ENCODE measurements around the gene SLC4A1.

SLC4A1 gene

GRCh38 chr17:44308320-44308818 is 40.4 kb upstream of the SLC4A1 start, which contains the start of gene RUNDC3A:
RUNDC3A (plus strand) TSS chr17:44308601; CDS start chr17:44308833, 232 bp downstream.
- Mint-ChIP-seq H3K36me3 (no peaks in the 10 kb centered on the region), H3K27me3 (peaks cover 24% of the 10 kb centered on the region), H3K27ac (no peak within 1 kb of the TSS), H3K4me3 (peak within 1 kb of the TSS; percentile 61), H3K9me3 (no peaks in the 10 kb centered on the region), H3K4me1 (peaks cover 19% of the 10 kb centered on the region)
- DNase-seq (ENCODE audit: low spot score in 2 of 2) (peak; percentile 84 to 87), ATAC-seq (ENCODE audit: low read depth) (peak; percentile 88)

GRCh38 chr17:44307387-44308186 is 39.7 kb upstream of the SLC4A1 start:
- Mint-ChIP-seq H3K4me1 (peaks cover 19% of the 10 kb centered on the region), H3K4me3 (peak overlapping the region; percentile 46), H3K9me3 (no peaks in the 10 kb centered on the region), H3K27ac (no peak overlapping the region), H3K36me3 (no peaks in the 10 kb centered on the region), H3K27me3 (peaks cover 22% of the 10 kb centered on the region)
- ATAC-seq (ENCODE audit: low read depth) (peak; percentile 12), DNase-seq (ENCODE audit: low spot score in 2 of 2) (no peak)

- Mint-ChIP-seq H3K27ac (no peak overlapping the region), H3K9me3 (no peaks in the 10 kb centered on the region), H3K4me1 (peaks cover 10% of the 10 kb centered on the region), H3K36me3 (peaks cover 1% of the 10 kb centered on the region), H3K27me3 (peaks cover 21% of the 10 kb centered on the region), H3K4me3 (no peak overlapping the region)
- ATAC-seq (ENCODE audit: low read depth) (no peak), DNase-seq (ENCODE audit: low spot score in 2 of 2) (no peak)
Measured at GRCh38 chr17:44304651-44305050, 36.7 kb upstream of the SLC4A1 start.

DNA sequence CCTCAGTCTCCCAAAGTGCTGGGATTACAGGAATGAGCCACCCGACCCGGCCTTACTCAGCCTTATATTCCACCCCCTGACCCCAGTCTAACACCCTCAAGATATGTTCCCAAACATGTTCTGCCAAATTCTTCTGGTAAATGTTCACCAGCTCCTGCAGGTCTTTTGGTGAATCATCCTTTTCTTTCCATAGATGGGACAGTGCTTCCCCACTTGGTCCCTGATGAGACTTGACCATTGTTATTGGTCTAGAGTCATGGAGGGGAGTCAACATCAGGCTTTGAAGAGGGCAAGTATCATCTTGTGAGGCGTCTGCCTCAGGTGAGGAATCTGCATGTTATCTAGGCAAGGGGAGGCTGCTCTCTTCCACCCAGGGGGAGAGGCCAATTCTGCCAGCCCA is 30.0 kb upstream of the SLC4A1 start:
- H3K4me1 Mint-ChIP-seq = no peaks in the 10 kb centered on the region

GRCh38 chr17:44293509-44294226 is 25.7 kb upstream of the SLC4A1 start:
- Mint-ChIP-seq H3K36me3 (no peaks in the 10 kb centered on the region), H3K9me3 (no peaks in the 10 kb centered on the region), H3K4me1 (no peaks in the 10 kb centered on the region), H3K27me3 (peaks cover 11% of the 10 kb centered on the region), H3K27ac (no peak overlapping the region), H3K4me3 (no peak overlapping the region)
- ATAC-seq (ENCODE audit: low read depth) (peak; percentile 63), DNase-seq (ENCODE audit: low spot score in 2 of 2) (no peak)

More for the DNA sequence above, 30.0 kb upstream of the SLC4A1 start:
- H3K4me3 Mint-ChIP-seq = no peak overlapping the region
- peaks cover 13% of the 10 kb centered on the region for H3K27me3 Mint-ChIP-seq
- no peak for DNase-seq (ENCODE audit: low spot score in 2 of 2)
- no peaks in the 10 kb centered on the region for H3K9me3 Mint-ChIP-seq
- no peak for ATAC-seq (ENCODE audit: low read depth)
- H3K36me3 Mint-ChIP-seq = peaks cover 1% of the 10 kb centered on the region
- H3K27ac Mint-ChIP-seq = no peak overlapping the region

- DNase-seq (ENCODE audit: low spot score in 2 of 2) (no peak), ATAC-seq (ENCODE audit: low read depth) (no peak)
- peaks cover 3% of the 10 kb centered on the region for H3K4me1 Mint-ChIP-seq
- no peaks in the 10 kb centered on the region for H3K9me3 Mint-ChIP-seq
- no peak overlapping the region for H3K4me3 Mint-ChIP-seq
- peaks cover 12% of the 10 kb centered on the region for H3K27me3 Mint-ChIP-seq
- H3K27ac Mint-ChIP-seq = no peak overlapping the region
- H3K36me3 Mint-ChIP-seq = no peaks in the 10 kb centered on the region
Measured at GRCh38 chr17:44287651-44288050, 19.7 kb upstream of the SLC4A1 start.

GRCh38 chr17:44284024-44284400 is 16.1 kb upstream of the SLC4A1 start:
- Mint-ChIP-seq H3K36me3 (no peaks in the 10 kb centered on the region), H3K4me1 (peaks cover 14% of the 10 kb centered on the region), H3K9me3 (no peaks in the 10 kb centered on the region), H3K27me3 (peaks cover 9% of the 10 kb centered on the region), H3K27ac (no peak overlapping the region), H3K4me3 (no peak overlapping the region)
- no peak for ATAC-seq (ENCODE audit: low read depth)
- no peak for DNase-seq (ENCODE audit: low spot score in 2 of 2)

DNA sequence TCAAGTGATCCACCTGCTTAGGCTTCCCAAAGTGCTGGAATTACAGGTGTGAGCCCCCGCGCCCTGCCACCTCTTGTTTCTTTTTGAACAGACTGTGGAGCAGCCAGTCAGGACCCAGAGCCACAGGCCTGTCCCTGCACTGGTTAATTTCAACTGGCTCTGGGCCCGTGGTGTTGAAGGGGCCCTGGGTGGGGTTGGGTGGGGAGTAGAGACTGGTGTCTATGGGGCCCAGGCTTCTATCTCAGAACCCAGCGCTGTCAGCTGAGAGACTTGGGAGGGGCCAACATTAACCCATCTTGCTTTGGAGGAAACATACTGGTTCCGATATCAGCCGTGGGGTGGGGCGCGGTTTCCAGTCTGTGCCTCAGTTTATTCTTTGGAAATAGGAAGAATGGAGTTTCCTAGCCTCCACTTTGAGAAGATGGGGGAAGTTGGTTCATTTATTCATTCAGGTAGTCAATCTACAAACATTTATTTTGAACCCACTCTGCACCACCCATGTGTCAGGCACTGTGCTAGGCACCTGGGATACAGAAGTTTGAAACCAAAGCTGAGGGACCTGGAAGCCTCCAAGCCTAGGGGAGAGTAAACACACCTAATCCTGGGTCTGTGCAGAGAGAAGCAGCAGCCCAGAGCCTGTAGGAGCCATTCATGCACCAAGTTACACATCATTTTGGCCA is 15.5 kb upstream of the SLC4A1 start:
- no peak for ATAC-seq (ENCODE audit: low read depth)
- Mint-ChIP-seq H3K27ac (no peak overlapping the region), H3K36me3 (no peaks in the 10 kb centered on the region), H3K9me3 (no peaks in the 10 kb centered on the region), H3K4me1 (peaks cover 13% of the 10 kb centered on the region), H3K4me3 (no peak overlapping the region), H3K27me3 (peaks cover 7% of the 10 kb centered on the region)
- DNase-seq (ENCODE audit: low spot score in 2 of 2) = no peak

GRCh38 chr17:44282264-44282663 is 14.3 kb upstream of the SLC4A1 start:
- Mint-ChIP-seq H3K9me3 (no peaks in the 10 kb centered on the region), H3K36me3 (no peaks in the 10 kb centered on the region), H3K4me1 (peaks cover 11% of the 10 kb centered on the region), H3K27me3 (peaks cover 2% of the 10 kb centered on the region), H3K4me3 (no peak overlapping the region), H3K27ac (no peak overlapping the region)
- DNase-seq (ENCODE audit: low spot score in 2 of 2) (no peak), ATAC-seq (ENCODE audit: low read depth) (no peak)

- ATAC-seq (ENCODE audit: low read depth) = no peak
- peaks cover 2% of the 10 kb centered on the region for H3K27me3 Mint-ChIP-seq
- no peak for DNase-seq (ENCODE audit: low spot score in 2 of 2)
- H3K36me3 Mint-ChIP-seq = no peaks in the 10 kb centered on the region
- H3K27ac Mint-ChIP-seq = no peak overlapping the region
- no peaks in the 10 kb centered on the region for H3K9me3 Mint-ChIP-seq
- H3K4me1 Mint-ChIP-seq = peaks cover 11% of the 10 kb centered on the region
- no peak overlapping the region for H3K4me3 Mint-ChIP-seq
Measured at GRCh38 chr17:44281570-44281969, 13.6 kb upstream of the SLC4A1 start.

GRCh38 chr17:44280392-44280937 is 12.5 kb upstream of the SLC4A1 start:
- Mint-ChIP-seq H3K4me1 (peaks cover 11% of the 10 kb centered on the region), H3K4me3 (no peak overlapping the region), H3K27me3 (peaks cover 2% of the 10 kb centered on the region), H3K9me3 (no peaks in the 10 kb centered on the region), H3K27ac (no peak overlapping the region), H3K36me3 (no peaks in the 10 kb centered on the region)
- DNase-seq (ENCODE audit: low spot score in 2 of 2) (no peak), ATAC-seq (ENCODE audit: low read depth) (no peak)

DNA sequence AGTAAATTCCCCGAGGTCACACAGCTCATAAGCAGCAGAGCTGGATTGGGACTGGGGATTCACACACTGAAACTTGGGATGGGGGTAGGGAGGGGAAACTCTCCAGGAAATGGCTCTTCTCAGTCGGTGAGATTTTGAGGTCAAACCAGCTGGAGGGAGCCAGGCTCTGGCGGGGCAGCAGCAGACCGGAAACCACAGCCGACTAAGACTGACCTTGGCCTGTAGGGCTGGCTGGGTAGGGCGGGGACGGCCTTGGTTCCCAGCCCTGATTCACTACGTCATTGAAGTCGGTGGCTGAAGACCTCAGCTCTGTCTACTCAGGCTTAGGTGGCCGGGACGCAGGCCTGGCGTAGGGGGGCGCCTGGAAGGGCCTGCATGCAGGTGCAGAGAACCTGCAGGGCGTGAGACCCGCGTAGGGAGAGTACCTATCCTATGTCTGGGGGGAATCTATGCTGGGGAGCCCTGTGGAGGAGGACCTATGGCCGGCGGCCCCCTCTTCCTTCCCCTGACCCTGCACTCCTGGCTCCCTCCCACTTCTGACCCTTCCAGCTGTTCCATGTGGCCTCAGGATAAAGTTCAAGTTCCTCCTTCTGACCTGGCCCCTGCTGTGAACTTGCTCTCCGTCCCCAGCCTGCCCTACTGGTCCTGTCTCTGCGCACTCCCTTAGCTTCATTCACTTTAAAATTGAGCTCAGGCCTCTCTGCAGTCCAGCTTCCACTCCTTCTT is 11.9 kb upstream of the SLC4A1 start:
- Mint-ChIP-seq H3K4me3 (no peak overlapping the region), H3K4me1 (peaks cover 11% of the 10 kb centered on the region), H3K9me3 (no peaks in the 10 kb centered on the region), H3K27ac (no peak overlapping the region), H3K27me3 (peaks cover 6% of the 10 kb centered on the region), H3K36me3 (no peaks in the 10 kb centered on the region)
- ATAC-seq (ENCODE audit: low read depth) (peak; percentile 67), DNase-seq (ENCODE audit: low spot score in 2 of 2) (no peak)

- Mint-ChIP-seq H3K4me1 (peaks cover 11% of the 10 kb centered on the region), H3K4me3 (no peak overlapping the region), H3K9me3 (no peaks in the 10 kb centered on the region), H3K36me3 (no peaks in the 10 kb centered on the region), H3K27ac (no peak overlapping the region), H3K27me3 (peaks cover 6% of the 10 kb centered on the region)
- no peak for DNase-seq (ENCODE audit: low spot score in 2 of 2)
- no peak for ATAC-seq (ENCODE audit: low read depth)
Measured at GRCh38 chr17:44279346-44279665, 11.4 kb upstream of the SLC4A1 start.
